OCI-LY7 (cell line): ENCODE results near the gene SDK2. TPM values are rescaled to one million over a fixed set of nuclear protein-coding genes. Genes with fewer than 3 reads are reported as not detected.

Experiments
- BruUV-seq: library from RNA; stranded (reverse); fragments of 400-500 nt; replicated peaks from 2 replicates; lab custom pipeline; 2021; lab: Mats Ljungman, UMichigan
- CTCF ChIA-PET: fragments of 300-600 bp; sonication (Branson Sonifier 250); formaldehyde crosslinking; loops from one replicate; lab custom pipeline; 2022; ENCODE audit warnings: antibody characterized with exemption; ENCODE audit not compliant: unreplicated experiment; lab: Charles Lee
- POLR2A ChIA-PET: fragments of 300-600 bp; sonication (Branson Sonifier 250); formaldehyde crosslinking; loops from one replicate; lab custom pipeline; 2022; ENCODE audit warnings: antibody characterized with exemption; lab: Charles Lee
- DNase-seq: peaks from one replicate; pipeline ENCODE4 v3.0.0-alpha.2; 2015; ENCODE audit warnings: low spot score
- H2AFZ ChIP-seq: fragments of 200-600 bp; sonication (generic), shearing (Covaris generic); 2 replicates; pipeline ENCODE4 v1.6.1; 2014; ENCODE audit warnings: mild to moderate bottlenecking, antibody characterized with exemption, low read length, moderate library complexity
- H3K27ac ChIP-seq: fragments of 200-600 bp; sonication (generic); 2 replicates; pipeline ENCODE4 v1.5.1; 2014; ENCODE audit warnings: mixed run types, low read depth, mild to moderate bottlenecking, moderate library complexity, low read length, inconsistent platforms; ENCODE audit not compliant: poor library complexity, severe bottlenecking
- H3K36me3 ChIP-seq: fragments of 200-600 bp; sonication (generic); 2 replicates; pipeline ENCODE4 v1.6.1; 2014; ENCODE audit warnings: mild to moderate bottlenecking, antibody characterized with exemption, low read length, moderate library complexity, mixed read lengths; ENCODE audit not compliant: insufficient read depth
- H3K4me1 ChIP-seq: fragments of 200-600 bp; sonication (generic); 2 replicates; pipeline ENCODE4 v1.5.1; 2014; ENCODE audit warnings: mild to moderate bottlenecking, low read length; ENCODE audit not compliant: insufficient read depth, poor library complexity, severe bottlenecking
- H3K4me2 ChIP-seq: fragments of 200-600 bp; sonication (generic); 2 replicates; pipeline ENCODE4 v1.6.1; 2014; ENCODE audit warnings: mild to moderate bottlenecking, low read length
- H3K4me3 ChIP-seq: fragments of 200-600 bp; sonication (generic); 2 replicates; pipeline ENCODE4 v1.5.1; 2014; ENCODE audit warnings: mild to moderate bottlenecking, low read depth, low read length; ENCODE audit not compliant: poor library complexity, severe bottlenecking
- H3K79me2 ChIP-seq: fragments of 200-600 bp; sonication (generic); 2 replicates; pipeline ENCODE4 v1.6.1; 2016; ENCODE audit warnings: low read depth, mild to moderate bottlenecking, low read length, moderate library complexity, mixed read lengths; ENCODE audit not compliant: insufficient read depth
- H3K9me2 ChIP-seq: fragments of 200-600 bp; sonication (generic); 2 replicates; pipeline ENCODE4 v1.6.1; 2016; ENCODE audit warnings: mild to moderate bottlenecking, low read length, mixed read lengths; ENCODE audit not compliant: insufficient read depth
- H3K9me3 ChIP-seq: fragments of 200-600 bp; sonication (generic); 2 replicates; pipeline ENCODE4 v1.6.1; 2014; ENCODE audit warnings: mild to moderate bottlenecking, mixed run types, low read length, mixed read lengths
- H4K20me1 ChIP-seq: fragments of 200-600 bp; sonication (generic); 2 replicates; pipeline ENCODE4 v1.6.1; 2014; ENCODE audit warnings: mild to moderate bottlenecking, antibody characterized with exemption, low read length, moderate library complexity, mixed read lengths; ENCODE audit not compliant: insufficient read depth
- CTCF ChIP-seq: fragments of 200-600 bp; sonication (generic); conservative IDR thresholded peaks from 2 replicates; pipeline ENCODE4 v1.5.1; 2014; ENCODE audit warnings: mild to moderate bottlenecking, antibody characterized with exemption, low read length, moderate library complexity, mixed read lengths
- EZH2phosphoT487 ChIP-seq: fragments of 200-600 bp; sonication (generic); IDR thresholded peaks from 2 replicates; pipeline ENCODE4 v1.6.1; 2018; ENCODE audit warnings: low read depth, borderline replicate concordance, mild to moderate bottlenecking, mixed run types, antibody characterized with exemption, low read length, moderate library complexity, mixed read lengths
- intact Hi-C: fragments of 100-400 bp; cut with micrococcal nuclease; formaldehyde crosslinking; loops from one replicate; pipeline ENCODE4 v1.10.0; 2022; ENCODE audit not compliant: unreplicated experiment
- total RNA-seq, 2 experiments: library from RNA; depleted of rRNA in 1 of 2; stranded (reverse); fragments of >200 nt in 1 of 2; shearing (Covaris generic) in 1 of 2; gene quantifications; 2 replicates each; pipeline ENCODE4 v1.2.3, GENCODE V29; 2014 to 2022

SDK2 gene
- total RNA-seq, 2 experiments from 2014 or later = 0.32 to 1.8 TPM

- Histone ChIP-seq H3K4me1 (no peaks in the 10 kb centered on the region), H3K9me2 (no peaks in the 10 kb centered on the region), H3K4me2 (no peak overlapping the region), H2AFZ (no peak overlapping the region), H3K79me2 (no peaks in the 10 kb centered on the region), H3K9me3 (no peaks in the 10 kb centered on the region), H3K27ac (no peak overlapping the region), H3K36me3 (no peaks in the 10 kb centered on the region), H3K4me3 (no peak overlapping the region), H4K20me1 (no peaks in the 10 kb centered on the region)
- DNase-seq = no peak
- CTCF ChIA-PET = interaction anchor here (0.6 kb wide), 1 partner anchor 290 kb away, joined by 3 read pairs; no protein-coding TSS in a partner anchor
- no TSS peak for BruUV-seq
- TF ChIP-seq EZH2phosphoT487 (no peak), CTCF (no peak)
- POLR2A ChIA-PET = interaction anchor here (0.5 kb wide), 1 partner anchor 627 kb away, joined by 3 read pairs; no protein-coding TSS in a partner anchor
- intact Hi-C loops = no loop called here
Measured at GRCh38 chr17:73514146-73514863, 129.9 kb downstream of the SDK2 start.

GRCh38 chr17:73513426-73513825 lies 130.8 kb downstream of the SDK2 start:
- Histone ChIP-seq H4K20me1 (no peaks in the 10 kb centered on the region), H3K4me1 (no peaks in the 10 kb centered on the region), H3K4me2 (no peak overlapping the region), H3K27ac (no peak overlapping the region), H2AFZ (no peak overlapping the region), H3K9me2 (no peaks in the 10 kb centered on the region), H3K36me3 (no peaks in the 10 kb centered on the region), H3K79me2 (no peaks in the 10 kb centered on the region), H3K9me3 (no peaks in the 10 kb centered on the region), H3K4me3 (no peak overlapping the region)
- ChIA-PET CTCF (no interaction called here), POLR2A (interaction anchor here (0.5 to 1.1 kb wide), 3 partner anchors 55 to 628 kb away, joined by 3 to 10 read pairs (median 3); no protein-coding TSS in a partner anchor)
- TF ChIP-seq CTCF (no peak), EZH2phosphoT487 (no peak)
- no peak for DNase-seq
- intact Hi-C loops = no loop called here
- BruUV-seq = no TSS peak

GRCh38 chr17:73511719-73512115 lies 132.5 kb downstream of the SDK2 start:
- no peak for DNase-seq
- intact Hi-C loops = no loop called here
- POLR2A ChIA-PET = interaction anchor here (1.0 kb wide), 1 partner anchor 18 kb away, joined by 3 read pairs; no protein-coding TSS in a partner anchor
- H3K36me3 ChIP-seq = no peaks in the 10 kb centered on the region
- no peaks in the 10 kb centered on the region for H3K79me2 ChIP-seq
- H4K20me1 ChIP-seq = no peaks in the 10 kb centered on the region
- no peak overlapping the region for H3K27ac ChIP-seq
- H3K9me3 ChIP-seq = no peaks in the 10 kb centered on the region
- H2AFZ ChIP-seq = no peak overlapping the region
- CTCF ChIA-PET = no interaction called here
- BruUV-seq = no TSS peak
- no peak overlapping the region for H3K4me2 ChIP-seq
- TF ChIP-seq CTCF = no peak
- TF ChIP-seq EZH2phosphoT487 = no peak
- H3K4me1 ChIP-seq = no peaks in the 10 kb centered on the region
- H3K4me3 ChIP-seq = no peak overlapping the region
- no peaks in the 10 kb centered on the region for H3K9me2 ChIP-seq
